HTR-8/SVneo (cell line): ENCODE measurements around the gene MIB1.
"Not testable (repeated sequence)": the region's sequence is repeated elsewhere in the genome, so short reads cannot be mapped to it uniquely, and the experiment has no call there.

ENCODE experiments used
- DNase-seq: peaks from one replicate; pipeline ENCODE4 v3.0.0; 2011; ENCODE audit warnings: low spot score, mixed read lengths; ENCODE audit not compliant: insufficient read length
- FAIRE-seq: peaks from 2 replicates; lab custom pipeline; 2011; peaks lifted over from hg19 to GRCh38; lab: Jason Lieb, UNC

Gene MIB1

GRCh38 chr18:21742315-21742687 lies 1.7 kb downstream of the MIB1 start:
- no peak for DNase-seq
- no peak for FAIRE-seq

GRCh38 chr18:21743166-21743832 lies 2.7 kb downstream of the MIB1 start:
- DNase-seq = no peak
- no peak for FAIRE-seq

DNA sequence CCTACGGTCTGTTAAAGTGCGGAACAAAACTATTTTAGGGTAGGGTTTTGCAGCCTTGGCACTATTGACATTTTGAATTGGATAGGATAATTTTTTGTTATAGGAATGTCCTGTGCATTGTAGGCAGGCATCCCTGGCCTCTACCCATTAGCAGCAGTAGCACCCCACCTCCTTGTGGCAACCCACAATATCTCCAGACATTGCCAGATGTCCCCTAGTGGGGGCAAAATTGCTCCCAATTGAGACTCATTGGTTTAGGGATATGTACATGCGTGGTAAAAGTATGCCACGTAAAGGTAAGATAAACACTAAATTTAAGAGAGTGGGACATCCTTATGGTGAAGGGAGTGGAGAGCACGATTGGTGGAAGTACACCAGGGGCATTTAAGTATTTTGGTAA lies 4.6 kb downstream of the MIB1 start:
- FAIRE-seq = no peak
- DNase-seq = no peak

DNA sequence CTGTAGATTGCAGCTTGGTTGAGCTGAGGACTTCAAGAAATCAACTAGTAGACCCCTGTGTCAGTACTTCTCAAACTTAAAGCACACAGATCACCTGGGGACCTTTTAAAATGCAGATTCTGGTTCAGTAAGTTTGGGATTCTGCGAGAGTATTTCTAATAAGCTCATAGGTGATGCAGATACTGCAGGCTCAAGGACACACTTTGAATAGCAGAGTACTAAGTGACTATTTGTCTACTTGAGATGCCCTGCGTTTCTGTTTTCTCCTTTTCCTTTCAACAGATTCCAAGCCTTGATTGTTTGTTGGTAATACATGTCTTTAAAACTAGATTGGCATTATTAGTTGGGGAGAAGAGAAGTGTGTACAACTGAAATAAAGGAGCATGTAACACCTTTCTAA lies 6.7 kb downstream of the MIB1 start:
- no peak for FAIRE-seq
- DNase-seq = no peak

DNA sequence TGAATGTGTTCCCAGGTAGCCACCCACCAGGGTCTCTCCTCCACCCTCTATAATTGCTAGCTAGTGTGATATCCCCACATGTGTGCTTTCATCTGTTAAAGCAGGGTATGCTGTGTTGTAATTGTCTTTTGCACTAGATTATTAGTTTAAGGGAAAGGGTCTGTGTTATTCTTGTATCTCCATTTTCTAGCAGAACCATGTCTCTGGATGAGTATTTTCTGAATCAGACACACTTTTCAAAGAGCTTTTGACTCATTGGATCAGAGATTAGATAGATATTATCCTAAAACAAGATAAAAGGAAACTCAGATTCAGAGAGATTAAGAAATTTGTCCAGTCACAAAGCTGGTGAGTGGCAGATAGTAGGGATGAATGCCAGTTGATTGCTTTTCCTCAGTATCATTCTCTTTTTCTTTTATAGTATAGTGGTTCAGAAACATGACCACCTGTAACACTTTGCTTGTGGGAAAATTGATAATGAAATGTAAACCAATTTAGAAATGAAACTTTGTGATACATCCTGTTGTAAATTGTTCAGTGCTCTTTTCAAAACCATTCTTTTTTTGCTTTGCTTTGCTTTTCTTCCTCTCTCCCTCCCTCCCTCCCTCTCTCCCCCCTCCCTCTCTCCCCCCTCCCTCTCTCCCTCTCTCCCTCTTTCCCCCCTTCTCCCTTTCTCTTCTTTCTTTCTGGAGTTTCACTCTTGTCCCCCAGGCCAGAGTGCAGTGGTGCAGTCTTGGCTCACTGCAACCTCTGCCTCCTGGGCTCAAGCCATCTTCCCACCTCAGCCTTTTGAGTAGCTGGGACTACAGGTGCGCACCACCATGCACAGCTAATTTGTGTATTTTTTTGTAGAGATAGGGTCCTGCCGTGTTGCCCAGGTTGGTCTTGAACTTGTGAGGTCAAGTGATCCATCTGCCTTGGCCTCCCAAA lies 7.4 kb downstream of the MIB1 start:
- FAIRE-seq = no peak
- no peak for DNase-seq

GRCh38 chr18:21757833-21758232 lies 17.2 kb downstream of the MIB1 start:
- FAIRE-seq (no peak), DNase-seq (no peak)

- DNase-seq = no peak
Observed at GRCh38 chr18:21759836-21760235, 19.2 kb downstream of the MIB1 start.

GRCh38 chr18:21760321-21760720 lies 19.7 kb downstream of the MIB1 start:
- FAIRE-seq = no peak
- DNase-seq = no peak

More at GRCh38 chr18:21759836-21760235, 19.2 kb downstream of the MIB1 start:
- no peak for FAIRE-seq

DNA sequence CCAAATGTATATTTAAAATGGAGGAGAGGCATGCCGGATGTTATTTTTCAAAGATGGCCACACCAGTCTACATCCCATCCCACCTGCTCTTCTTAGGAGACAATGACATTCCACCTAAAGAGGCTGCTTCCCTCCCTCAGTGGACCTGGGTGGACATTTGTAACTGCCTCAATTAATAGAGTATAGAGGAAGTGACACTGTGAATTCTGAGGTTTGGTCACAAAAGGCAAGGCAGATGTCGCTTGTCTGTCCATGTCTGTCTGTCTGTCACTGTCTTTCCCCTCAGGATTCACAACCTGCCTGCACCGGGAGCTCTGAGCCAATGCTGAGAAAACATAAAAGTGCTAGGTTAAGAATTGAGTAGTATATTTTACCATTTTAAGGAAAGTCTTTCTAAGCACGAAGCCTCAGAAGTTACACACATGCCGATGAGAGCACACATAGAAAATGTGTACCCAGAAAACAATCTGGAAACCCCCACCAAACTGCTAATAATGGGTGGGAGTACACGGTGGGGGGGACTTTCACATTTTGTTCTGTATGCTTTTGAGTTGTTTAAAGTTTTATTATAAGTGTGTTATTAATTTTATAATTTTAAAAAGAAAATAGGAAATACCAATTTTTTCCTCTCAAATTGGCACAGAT lies 21.0 kb downstream of the MIB1 start:
- DNase-seq (no peak), FAIRE-seq (no peak)

- DNase-seq = no peak
- no peak for FAIRE-seq
Observed at GRCh38 chr18:21762181-21762772, 21.7 kb downstream of the MIB1 start.

GRCh38 chr18:21763846-21764646 lies 23.5 kb downstream of the MIB1 start:
- no peak for FAIRE-seq

DNA sequence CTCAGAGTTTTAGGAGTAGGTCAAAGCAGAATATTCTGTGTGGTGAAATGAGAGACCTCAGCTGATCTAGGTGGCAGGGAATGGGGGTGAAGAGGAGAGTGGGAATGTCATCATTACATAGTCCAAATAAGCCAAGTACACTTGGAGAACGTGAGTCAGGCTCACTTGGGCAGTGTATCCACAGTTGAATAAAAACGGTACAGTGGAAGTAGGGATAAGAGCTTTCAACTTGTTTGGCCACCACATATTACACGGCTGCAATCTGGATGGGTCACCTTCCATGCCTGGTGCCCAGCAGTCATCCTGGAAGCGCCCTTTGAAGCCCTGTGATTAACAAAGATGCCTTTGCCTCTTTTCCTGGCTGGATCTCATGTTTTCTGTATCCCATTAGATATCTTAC lies 28.6 kb downstream of the MIB1 start:
- no peak for FAIRE-seq
- no peak for DNase-seq

More at GRCh38 chr18:21763846-21764646, 23.5 kb downstream of the MIB1 start:
- no peak for DNase-seq

GRCh38 chr18:21774722-21775121 lies 34.1 kb downstream of the MIB1 start:
- DNase-seq (no peak), FAIRE-seq (no peak)

DNA sequence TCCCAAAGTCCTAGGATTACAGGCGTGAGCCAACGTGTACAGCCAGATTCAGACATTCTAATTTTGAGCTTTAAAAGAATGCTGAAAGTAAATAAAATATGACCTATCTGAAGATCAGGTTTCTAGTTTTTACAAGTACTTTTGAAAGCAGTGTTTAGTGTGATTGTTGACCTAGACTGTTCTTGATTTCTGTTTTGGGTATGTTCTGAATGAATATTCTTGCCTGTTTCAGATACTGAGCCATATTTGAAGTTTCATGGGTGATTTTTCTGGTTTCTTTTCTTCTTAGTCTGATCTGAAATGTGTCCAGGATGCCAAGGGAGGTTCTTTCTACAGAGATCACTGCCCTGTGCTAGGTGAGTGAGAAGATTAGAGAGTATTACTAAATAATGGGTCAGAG lies 37.2 kb downstream of the MIB1 start:
- FAIRE-seq = no peak
- DNase-seq = no peak

DNA sequence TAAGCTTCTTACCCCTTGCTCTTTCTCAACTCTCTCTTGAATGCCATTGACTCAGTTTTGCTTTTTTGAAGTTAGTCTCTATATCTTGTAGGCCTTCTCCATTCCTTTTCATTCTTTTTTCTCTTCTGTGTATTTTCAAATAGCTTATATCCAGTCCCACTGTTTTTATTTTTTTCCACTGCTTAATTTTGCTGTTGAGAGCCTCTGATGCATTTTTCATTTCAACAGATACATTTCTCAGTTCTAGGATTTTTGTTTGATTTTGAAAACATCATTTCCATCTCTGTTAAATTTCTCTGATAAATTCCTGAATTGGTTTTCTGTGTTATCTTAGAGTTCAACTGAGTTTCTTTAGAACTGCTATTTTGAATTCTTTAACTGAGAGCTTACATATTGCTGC lies 45.9 kb downstream of the MIB1 start:
- no peak for FAIRE-seq
- no peak for DNase-seq

DNA sequence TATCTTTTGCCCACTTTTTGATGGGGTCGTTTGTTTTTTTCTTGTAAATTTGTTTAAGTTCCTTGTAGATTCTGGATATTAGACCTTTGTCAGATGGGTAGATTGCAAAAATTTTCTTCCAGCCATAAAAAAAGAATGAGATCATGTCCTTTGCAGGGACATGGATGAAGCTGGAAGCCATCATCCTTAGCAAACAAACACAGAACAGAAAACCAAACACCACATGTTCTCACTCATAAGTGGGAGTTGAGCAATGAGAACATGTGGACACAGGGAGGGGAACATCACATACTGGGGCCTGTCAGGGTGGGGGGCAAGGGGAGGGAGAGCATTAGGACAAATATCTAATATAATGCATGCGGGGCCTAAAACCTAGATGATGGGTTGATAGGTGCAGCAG lies 55.5 kb downstream of the MIB1 start:
- DNase-seq, FAIRE-seq: not testable (repeated sequence)

- FAIRE-seq (no peak), DNase-seq (no peak)
Observed at GRCh38 chr18:21798126-21798525, 57.5 kb downstream of the MIB1 start.

- no peak for FAIRE-seq
- DNase-seq = no peak
Observed at GRCh38 chr18:21799721-21800120, 59.1 kb downstream of the MIB1 start.

DNA sequence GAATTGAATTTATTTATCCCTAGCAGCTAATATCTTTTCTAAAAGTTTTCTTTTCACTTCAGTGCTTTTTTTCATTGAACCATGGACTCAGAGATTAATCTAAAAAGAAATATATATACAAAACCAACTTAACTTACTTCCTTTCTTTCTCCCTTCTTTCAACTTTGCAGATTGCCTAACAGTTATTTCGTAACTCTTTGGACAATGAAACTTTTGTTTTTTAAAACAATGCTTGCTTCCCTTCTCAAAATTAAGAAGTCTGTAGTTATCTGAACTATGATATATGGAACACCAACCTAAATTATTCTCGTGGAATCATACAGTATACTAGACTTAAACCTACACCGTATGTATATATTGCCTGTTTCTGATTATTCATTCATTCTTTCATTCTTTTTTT lies 62.9 kb downstream of the MIB1 start:
- DNase-seq (no peak), FAIRE-seq (no peak)
